Measurements from ENCODE around the gene DNPH1.

DNA sequence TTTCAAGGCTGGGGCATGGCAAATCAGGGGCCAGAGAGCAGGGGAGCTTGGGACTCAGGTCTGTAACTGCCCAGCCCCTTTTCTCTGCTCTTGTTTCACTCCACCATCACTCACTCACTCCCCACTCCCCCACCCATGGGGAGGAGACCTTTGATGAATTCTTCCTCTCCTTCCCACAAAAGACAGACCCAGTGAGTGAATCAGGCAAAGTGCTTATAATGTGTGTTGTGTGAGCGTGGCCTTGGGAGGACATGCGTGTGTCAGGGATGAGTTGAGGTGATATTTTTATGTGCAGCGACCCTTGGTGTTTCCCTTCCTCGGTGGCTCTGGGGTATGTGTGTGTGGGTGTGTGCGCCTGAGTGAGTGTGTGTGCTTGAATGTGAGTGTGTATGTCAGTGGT lies 48.3 kb downstream of the DNPH1 start:
- TF ChIP-seq POLR2A (IDR thresholded peaks at IDR 0.05), result no peak
- TF ChIP-seq CTCF (IDR thresholded peaks at IDR 0.05 in 4 of 5, conservative IDR thresholded peaks at IDR 0.05 in 1 of 5), result no peak
